Measurements from ENCODE around the gene NHERF2.

- TF ChIP-seq CTCF (IDR thresholded peaks at IDR 0.05) (no peak), POLR2A (IDR thresholded peaks at IDR 0.05) (no peak)
These were observed 733 bp upstream of the NHERF2 start for GRCh38 chr16:2025878-2026460.

Measured in uterus (tissue), 2 donors.